ENCODE measurements around the gene CDKAL1.

GRCh38 chr6:20997770-20998147 is 463.5 kb downstream of the CDKAL1 start:
- TF ChIP-seq, protein P1, sequence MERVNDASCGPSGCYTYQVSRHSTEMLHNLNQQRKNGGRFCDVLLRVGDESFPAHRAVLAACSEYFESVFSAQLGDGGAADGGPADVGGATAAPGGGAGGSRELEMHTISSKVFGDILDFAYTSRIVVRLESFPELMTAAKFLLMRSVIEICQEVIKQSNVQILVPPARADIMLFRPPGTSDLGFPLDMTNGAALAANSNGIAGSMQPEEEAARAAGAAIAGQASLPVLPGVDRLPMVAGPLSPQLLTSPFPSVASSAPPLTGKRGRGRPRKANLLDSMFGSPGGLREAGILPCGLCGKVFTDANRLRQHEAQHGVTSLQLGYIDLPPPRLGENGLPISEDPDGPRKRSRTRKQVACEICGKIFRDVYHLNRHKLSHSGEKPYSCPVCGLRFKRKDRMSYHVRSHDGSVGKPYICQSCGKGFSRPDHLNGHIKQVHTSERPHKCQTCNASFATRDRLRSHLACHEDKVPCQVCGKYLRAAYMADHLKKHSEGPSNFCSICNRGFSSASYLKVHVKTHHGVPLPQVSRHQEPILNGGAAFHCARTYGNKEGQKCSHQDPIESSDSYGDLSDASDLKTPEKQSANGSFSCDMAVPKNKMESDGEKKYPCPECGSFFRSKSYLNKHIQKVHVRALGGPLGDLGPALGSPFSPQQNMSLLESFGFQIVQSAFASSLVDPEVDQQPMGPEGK (CRISPR knock-in tag; IDR thresholded peaks at IDR 0.05; ENCODE audit: borderline replicate concordance), result no peak
- TF ChIP-seq, protein P2, sequence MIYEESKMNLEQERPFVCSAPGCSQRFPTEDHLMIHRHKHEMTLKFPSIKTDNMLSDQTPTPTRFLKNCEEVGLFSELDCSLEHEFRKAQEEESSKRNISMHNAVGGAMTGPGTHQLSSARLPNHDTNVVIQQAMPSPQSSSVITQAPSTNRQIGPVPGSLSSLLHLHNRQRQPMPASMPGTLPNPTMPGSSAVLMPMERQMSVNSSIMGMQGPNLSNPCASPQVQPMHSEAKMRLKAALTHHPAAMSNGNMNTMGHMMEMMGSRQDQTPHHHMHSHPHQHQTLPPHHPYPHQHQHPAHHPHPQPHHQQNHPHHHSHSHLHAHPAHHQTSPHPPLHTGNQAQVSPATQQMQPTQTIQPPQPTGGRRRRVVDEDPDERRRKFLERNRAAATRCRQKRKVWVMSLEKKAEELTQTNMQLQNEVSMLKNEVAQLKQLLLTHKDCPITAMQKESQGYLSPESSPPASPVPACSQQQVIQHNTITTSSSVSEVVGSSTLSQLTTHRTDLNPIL (CRISPR knock-in tag; IDR thresholded peaks at IDR 0.05; ENCODE audit: low read depth), result no peak
- TF ChIP-seq, protein P3, sequence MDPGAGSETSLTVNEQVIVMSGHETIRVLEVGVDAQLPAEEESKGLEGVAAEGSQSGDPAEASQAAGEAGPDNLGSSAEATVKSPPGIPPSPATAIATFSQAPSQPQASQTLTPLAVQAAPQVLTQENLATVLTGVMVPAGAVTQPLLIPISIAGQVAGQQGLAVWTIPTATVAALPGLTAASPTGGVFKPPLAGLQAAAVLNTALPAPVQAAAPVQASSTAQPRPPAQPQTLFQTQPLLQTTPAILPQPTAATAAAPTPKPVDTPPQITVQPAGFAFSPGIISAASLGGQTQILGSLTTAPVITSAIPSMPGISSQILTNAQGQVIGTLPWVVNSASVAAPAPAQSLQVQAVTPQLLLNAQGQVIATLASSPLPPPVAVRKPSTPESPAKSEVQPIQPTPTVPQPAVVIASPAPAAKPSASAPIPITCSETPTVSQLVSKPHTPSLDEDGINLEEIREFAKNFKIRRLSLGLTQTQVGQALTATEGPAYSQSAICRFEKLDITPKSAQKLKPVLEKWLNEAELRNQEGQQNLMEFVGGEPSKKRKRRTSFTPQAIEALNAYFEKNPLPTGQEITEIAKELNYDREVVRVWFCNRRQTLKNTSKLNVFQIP (CRISPR knock-in tag; IDR thresholded peaks at IDR 0.05; ENCODE audit: borderline replicate concordance, low read depth), result no peak
- no peak for TF ChIP-seq ZNF8 (CRISPR knock-in tag; IDR thresholded peaks at IDR 0.05)

Data from SK-N-SH treated with all-trans-retinoic acid at 6 μM for 48 hours (cell line).